ENCODE measurements around the gene SEC14L5.

- TF ChIP-seq FOXK2 (IDR thresholded peaks at IDR 0.05) = no peak
- TF ChIP-seq PKNOX1 (IDR thresholded peaks at IDR 0.05) = no peak
- TF ChIP-seq BHLHE40 (IDR thresholded peaks at IDR 0.05; ENCODE audit: borderline replicate concordance) = no peak
- TF ChIP-seq NFRKB (IDR thresholded peaks at IDR 0.05) = no peak
- no peak for TF ChIP-seq TARDBP (IDR thresholded peaks at IDR 0.05)
- no peak for TF ChIP-seq ELF4 (IDR thresholded peaks at IDR 0.05)
- TF ChIP-seq FOXM1 (IDR thresholded peaks at IDR 0.05; ENCODE audit: borderline replicate concordance) = no peak
- no peak for TF ChIP-seq SUZ12 (IDR thresholded peaks at IDR 0.05)
- no peak for TF ChIP-seq CTBP1 (IDR thresholded peaks at IDR 0.05; ENCODE audit: borderline replicate concordance)
- no peak for TF ChIP-seq ZNF384 (IDR thresholded peaks at IDR 0.05)
- no peak for TF ChIP-seq L3MBTL2 (conservative IDR thresholded peaks at IDR 0.05)
These were observed 44.2 kb upstream of the SEC14L5 start for GRCh38 chr16:4913774-4914525.
